GM18502 (cell line): ENCODE measurements around the gene EI24.
A peak's percentile ranks its signal among the peaks of the same experiment; 100 is the strongest.
"Not testable (repeated sequence)": the region's sequence is repeated elsewhere in the genome, so short reads cannot be mapped to it uniquely, and the experiment has no call there.

ENCODE experiments used
- ATAC-seq: cut with Tn5 transposase; IDR thresholded peaks from one replicate; pipeline ENCODE4 v1.9.1; 2021; ENCODE audit warnings: mild to moderate bottlenecking; ENCODE audit not compliant: unreplicated experiment, poor library complexity

EI24 gene

GRCh38 chr11:125577181-125577580 lies 7.9 kb downstream of the EI24 start:
- not testable (repeated sequence) for ATAC-seq

DNA sequence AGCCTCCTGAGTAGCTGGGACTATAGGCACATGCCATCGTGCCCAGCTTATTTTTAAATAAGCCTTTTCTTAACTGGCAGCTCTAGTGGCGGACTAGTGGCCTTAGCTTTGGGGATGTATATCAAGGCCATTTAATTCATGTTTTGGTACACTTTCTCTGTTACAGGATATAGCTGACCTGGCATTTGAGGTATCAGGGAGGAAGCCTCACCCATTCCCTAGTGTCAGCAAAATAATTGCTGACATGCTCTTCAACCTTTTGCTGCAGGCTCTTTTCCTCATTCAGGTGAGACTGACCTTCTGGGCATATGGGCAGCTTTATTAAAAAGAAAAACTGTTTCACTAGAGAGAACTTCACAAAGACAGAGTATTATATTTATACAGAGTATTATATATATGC lies 9.5 kb downstream of the EI24 start:
- no peak for ATAC-seq

DNA sequence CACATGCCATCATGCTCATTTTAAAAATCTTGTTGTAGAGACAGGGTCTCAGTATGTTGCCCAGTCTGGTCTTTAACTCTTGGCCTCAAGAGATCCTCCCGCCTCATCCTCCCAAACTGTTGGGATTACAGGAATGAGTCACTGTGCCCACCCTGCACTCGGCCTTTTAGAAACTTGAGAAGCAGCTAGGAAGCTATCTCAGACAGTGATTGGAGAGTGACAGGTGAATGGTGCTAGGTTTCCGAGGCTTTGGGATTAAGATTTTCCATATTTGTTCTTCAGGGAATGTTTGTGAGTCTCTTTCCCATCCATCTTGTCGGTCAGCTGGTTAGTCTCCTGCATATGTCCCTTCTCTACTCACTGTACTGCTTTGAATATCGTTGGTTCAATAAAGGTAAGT lies 10.5 kb downstream of the EI24 start:
- ATAC-seq: no peak

GRCh38 chr11:125583496-125583895 lies 14.2 kb downstream of the EI24 start:
- ATAC-seq: no peak

DNA sequence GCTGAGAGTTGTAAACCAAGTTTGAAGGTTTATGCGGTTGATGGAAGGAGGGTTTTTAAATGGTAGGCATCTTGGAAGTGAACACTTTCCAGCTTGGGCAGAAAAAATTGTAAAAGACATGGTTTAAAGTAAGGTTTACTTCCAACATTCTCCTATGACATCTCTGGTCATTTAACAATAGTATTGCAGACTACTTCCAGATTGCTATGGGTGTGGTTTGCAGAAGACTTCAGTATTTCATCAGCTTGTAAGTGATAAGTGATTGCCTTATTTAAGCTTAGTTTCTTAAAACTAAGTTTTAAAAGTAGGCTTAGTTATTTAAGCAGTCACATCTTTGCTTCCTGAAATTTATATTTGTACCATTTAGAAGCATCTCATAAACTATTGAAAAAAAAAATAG lies 16.2 kb downstream of the EI24 start:
- no peak for ATAC-seq

GRCh38 chr11:125586623-125587022 lies 17.3 kb downstream of the EI24 start:
- ATAC-seq: no peak

DNA sequence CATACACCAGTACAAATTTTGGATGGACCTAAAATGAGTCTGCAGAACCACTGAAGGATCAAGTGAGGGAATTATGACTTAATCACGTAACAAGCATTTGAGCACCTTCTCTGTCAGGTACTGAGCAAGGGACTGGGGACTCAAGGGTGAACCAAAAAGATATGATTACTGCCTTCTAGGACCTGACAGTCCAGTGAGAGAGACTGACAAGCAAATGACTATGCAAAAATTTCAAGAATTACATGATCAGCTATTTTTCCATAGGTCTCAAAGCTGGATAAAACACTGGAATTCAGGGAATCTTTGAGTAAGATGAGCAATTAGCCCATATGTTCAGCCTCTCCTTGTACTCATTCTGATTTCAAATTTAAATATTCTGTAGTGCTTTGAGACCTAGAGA lies 18.2 kb downstream of the EI24 start:
- ATAC-seq: no peak

DNA sequence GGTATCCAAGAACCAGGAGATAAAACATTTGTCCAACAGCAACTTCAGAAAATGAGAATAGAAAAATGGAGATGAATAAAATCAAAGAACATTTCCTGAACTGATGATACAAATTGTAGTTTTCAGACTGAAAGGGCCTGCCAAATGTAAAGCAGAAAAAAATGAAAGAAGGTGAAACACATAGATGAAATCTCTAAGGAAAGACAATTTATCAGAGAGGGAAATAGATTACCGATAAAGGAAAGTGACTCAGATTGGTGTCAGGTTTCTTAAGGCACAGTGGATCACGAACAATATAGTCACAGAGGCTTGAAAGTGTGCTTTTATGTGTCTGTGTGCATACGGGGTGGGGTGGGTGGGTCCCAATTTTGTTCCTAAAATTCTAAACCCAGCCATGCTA lies 19.2 kb downstream of the EI24 start:
- no peak for ATAC-seq

GRCh38 chr11:125591649-125592304 lies 22.5 kb downstream of the EI24 start:
- peak; percentile 22 for ATAC-seq

GRCh38 chr11:125592305-125593113 lies 23.2 kb downstream of the EI24 start, which contains the start of gene STT3A:
Gene STT3A (plus strand): TSS chr11:125592852. CDS start chr11:125595916, 3,064 bp downstream.
- peak; percentile 97 for ATAC-seq

GRCh38 chr11:125593114-125593820 lies 24.0 kb downstream of the EI24 start:
- ATAC-seq: no peak

GRCh38 chr11:125594958-125595357 lies 25.7 kb downstream of the EI24 start:
- no peak for ATAC-seq

- ATAC-seq: no peak
Measured at GRCh38 chr11:125600663-125601062, 31.4 kb downstream of the EI24 start.

GRCh38 chr11:125603207-125603606 lies 33.9 kb downstream of the EI24 start:
- no peak for ATAC-seq

- ATAC-seq: no peak
Measured at GRCh38 chr11:125605417-125605816, 36.1 kb downstream of the EI24 start.

- no peak for ATAC-seq
Measured at GRCh38 chr11:125609545-125609944, 40.3 kb downstream of the EI24 start.

GRCh38 chr11:125618383-125618782 lies 49.1 kb downstream of the EI24 start:
- no peak for ATAC-seq

- ATAC-seq: no peak
Measured at GRCh38 chr11:125621995-125622394, 52.7 kb downstream of the EI24 start.

DNA sequence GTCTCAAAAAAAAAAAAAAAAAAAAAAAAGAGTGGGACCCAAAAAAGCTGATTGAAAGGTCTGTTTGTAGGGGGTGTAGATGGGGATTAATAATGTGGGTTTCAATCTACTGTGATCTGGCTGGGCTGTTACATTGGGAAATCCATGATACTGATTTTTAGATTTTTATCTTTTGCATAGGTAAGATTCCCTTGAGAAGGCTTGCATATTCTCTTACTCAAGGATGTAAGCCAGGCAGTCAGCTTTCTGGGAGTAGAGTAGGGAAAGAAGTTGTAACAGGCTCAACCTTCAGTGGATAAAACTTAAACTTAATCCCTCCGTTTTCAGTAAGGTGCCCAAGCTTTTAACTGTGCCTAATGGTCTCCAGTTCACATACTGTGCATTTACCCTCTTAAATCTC lies 53.8 kb downstream of the EI24 start:
- ATAC-seq: no peak

DNA sequence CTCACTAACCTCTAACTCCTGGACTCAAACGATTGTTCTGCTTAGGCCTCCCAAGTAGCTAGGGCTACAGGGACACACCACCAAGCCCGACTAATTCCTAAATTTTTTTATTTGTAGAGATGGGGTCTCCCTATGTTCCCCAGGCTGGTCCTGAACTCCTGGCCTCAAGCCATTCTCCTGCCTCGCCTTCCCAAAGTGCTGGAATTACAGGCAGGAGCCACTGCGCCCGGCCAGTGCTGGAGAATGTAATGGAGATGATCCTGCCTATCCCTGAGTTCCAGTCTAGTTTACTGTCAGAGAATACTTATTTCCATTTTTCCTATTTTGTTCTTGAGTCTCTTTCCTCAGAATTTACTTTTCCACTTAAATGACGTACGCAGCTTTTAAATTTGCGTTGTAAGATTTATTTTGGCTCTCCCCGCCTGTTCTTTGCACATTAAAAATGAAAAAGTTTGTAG lies 55.5 kb downstream of the EI24 start, which contains the start of gene CHEK1:
TSS of gene CHEK1 (plus strand) at position 408 of the 458 bp plus-strand sequence. CDS start 1,606 bp downstream, outside the sequence.
- ATAC-seq: no peak

GRCh38 chr11:125625225-125625629 lies 56.0 kb downstream of the EI24 start:
- ATAC-seq: no peak
